GM19239 (cell line): ENCODE data around the gene CAMK1D.

Source experiments
- DNase-seq: peaks from one replicate; pipeline ENCODE4 v3.0.0; 2011; ENCODE audit warnings: low spot score; ENCODE audit not compliant: insufficient read length
- FAIRE-seq: peaks from 2 replicates; lab custom pipeline; 2011; peaks lifted over from hg19 to GRCh38; lab: Jason Lieb, UNC

The CAMK1D gene

GRCh38 chr10:12757351-12757750 lies 408.0 kb downstream of the CAMK1D start:
- DNase-seq (no peak), FAIRE-seq (no peak)

GRCh38 chr10:12758271-12758670 lies 408.9 kb downstream of the CAMK1D start:
- FAIRE-seq (no peak), DNase-seq (no peak)

- FAIRE-seq (no peak), DNase-seq (no peak)
Observed at GRCh38 chr10:12766223-12766622, 416.9 kb downstream of the CAMK1D start.

GRCh38 chr10:12768156-12769100 lies 419.1 kb downstream of the CAMK1D start:
- DNase-seq (no peak), FAIRE-seq (no peak)

- DNase-seq (no peak), FAIRE-seq (no peak)
Observed at GRCh38 chr10:12769323-12770044, 420.1 kb downstream of the CAMK1D start.

GRCh38 chr10:12771981-12772760 lies 422.8 kb downstream of the CAMK1D start:
- no peak for DNase-seq
- no peak for FAIRE-seq

- no peak for DNase-seq
- FAIRE-seq: no peak
Observed at GRCh38 chr10:12772797-12773587, 423.6 kb downstream of the CAMK1D start.

GRCh38 chr10:12774204-12774894 lies 425.0 kb downstream of the CAMK1D start:
- DNase-seq (no peak), FAIRE-seq (no peak)

GRCh38 chr10:12777840-12778585 lies 428.7 kb downstream of the CAMK1D start:
- no peak for FAIRE-seq
- DNase-seq: no peak

GRCh38 chr10:12780634-12781601 lies 431.6 kb downstream of the CAMK1D start:
- DNase-seq (no peak), FAIRE-seq (no peak)

GRCh38 chr10:12781976-12782375 lies 432.6 kb downstream of the CAMK1D start:
- no peak for FAIRE-seq
- DNase-seq: no peak

GRCh38 chr10:12782537-12782936 lies 433.2 kb downstream of the CAMK1D start:
- FAIRE-seq (peak; percentile 63), DNase-seq (peak; percentile 34)

- DNase-seq (no peak), FAIRE-seq (no peak)
Observed at GRCh38 chr10:12783293-12783692, 433.9 kb downstream of the CAMK1D start.

- DNase-seq (no peak), FAIRE-seq (no peak)
Observed at GRCh38 chr10:12784646-12785045, 435.3 kb downstream of the CAMK1D start.

GRCh38 chr10:12785415-12785831 lies 436.1 kb downstream of the CAMK1D start:
- no peak for FAIRE-seq
- DNase-seq: no peak

GRCh38 chr10:12787297-12787696 lies 437.9 kb downstream of the CAMK1D start:
- no peak for FAIRE-seq
- DNase-seq: no peak

- DNase-seq (no peak), FAIRE-seq (no peak)
Observed at GRCh38 chr10:12788277-12788676, 438.9 kb downstream of the CAMK1D start.
